SKM-1 treated with dmso at 0.1 percent for 144 hours (cell line): ENCODE data around the gene HOOK1.
"Not testable (repeated sequence)": the region's sequence is repeated elsewhere in the genome, so short reads cannot be mapped to it uniquely, and the experiment has no call there.

ENCODE experiments used
- DNase-seq: peaks from one replicate; lab custom pipeline; 2025; ENCODE audit not compliant: unreplicated experiment; lab: John Stamatoyannopoulos, UW

Gene HOOK1

DNA sequence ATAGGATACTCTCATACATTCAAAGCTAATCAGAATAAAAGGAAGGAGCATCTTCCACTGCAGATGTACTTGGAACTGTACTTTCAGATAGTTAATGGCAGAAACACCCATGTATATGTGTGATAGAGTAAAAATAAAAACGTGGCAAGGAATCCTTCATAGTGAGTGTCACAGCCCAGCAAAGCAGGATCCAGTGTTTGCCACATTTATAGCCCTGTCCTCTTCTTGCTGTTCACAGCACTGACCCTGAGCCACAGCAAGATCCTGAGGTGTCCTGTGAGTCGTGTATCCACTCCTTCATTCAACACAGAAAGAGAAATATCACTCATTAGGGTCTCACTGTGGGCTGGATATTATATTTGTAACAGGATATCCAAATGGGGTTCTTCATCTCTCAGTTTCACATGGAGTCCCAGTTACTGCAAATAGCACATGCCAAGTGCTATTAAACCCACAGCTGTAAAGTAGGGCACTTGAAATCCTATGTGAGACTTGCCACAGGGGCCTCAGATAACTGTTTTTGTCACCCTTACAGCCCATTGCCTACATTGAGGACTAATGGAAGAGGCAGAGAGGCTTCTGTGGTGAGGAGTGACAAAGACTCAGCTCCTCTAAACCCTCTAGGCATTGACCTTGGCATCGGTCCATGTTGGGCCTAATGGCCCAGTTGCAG, 70.5 kb downstream of the HOOK1 start:
- no peak for DNase-seq

DNA sequence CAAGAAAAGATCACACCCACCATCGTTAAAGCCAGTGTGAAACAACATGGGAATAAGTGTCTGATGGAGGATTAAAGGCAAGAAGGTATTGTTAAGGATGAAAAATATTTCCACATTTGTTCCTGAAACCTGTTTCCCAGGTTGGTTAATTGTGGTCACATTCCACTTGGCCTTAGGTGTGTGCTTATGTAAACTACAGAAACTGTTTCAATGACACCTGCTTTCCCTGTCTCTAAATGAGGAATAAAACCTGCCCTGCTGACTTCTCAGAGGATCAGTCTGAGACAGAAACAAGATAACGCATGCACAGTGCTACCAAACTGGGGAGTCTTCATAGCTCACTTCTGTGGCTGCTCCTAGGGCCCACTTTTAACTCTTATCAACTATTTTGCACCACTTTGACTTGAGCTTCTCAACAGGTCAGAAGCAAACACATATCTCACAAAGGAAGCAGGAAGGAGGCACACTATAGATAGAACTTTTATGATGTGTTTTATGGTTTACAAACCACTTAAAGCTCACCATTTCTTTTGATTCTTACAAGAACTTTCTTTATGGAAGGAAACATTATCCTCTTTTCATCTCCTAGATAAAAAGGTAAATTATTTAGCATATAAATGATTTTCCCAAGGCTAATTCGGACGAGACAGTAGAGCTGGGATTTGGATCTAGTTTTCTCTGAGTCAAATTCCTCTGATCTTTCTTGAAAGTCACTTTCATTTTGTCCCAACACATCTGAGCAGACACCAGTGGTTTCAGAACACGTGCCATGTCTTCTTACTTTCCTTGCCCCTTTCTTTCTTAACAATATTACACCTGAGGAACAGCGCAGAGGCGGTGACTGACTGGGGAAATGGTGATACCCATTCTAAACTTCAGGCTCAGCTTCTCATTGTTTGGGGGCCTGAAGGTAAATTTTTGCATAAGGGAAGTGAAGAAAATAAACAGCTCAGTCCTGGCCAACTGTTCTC, 78.4 kb downstream of the HOOK1 start:
- DNase-seq, result no peak

DNA sequence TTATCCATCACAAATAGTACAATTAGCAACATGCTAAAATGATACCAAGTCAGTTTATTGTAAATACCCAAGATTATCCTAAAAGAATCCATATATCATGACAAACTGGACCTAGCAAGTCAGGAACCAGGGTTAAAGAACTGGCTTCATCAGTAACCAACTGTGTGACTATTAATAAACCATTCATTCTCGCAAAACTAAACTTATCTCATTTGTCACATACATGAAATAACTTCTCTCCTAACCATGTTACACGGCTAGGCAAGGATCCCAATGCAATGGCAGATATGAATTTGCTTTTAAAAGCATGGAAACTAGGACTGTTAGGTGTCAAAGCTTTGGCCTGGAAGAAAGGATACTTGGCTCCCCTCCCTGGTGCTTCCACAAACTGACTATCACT, 82.4 kb downstream of the HOOK1 start:
- no peak for DNase-seq

DNA sequence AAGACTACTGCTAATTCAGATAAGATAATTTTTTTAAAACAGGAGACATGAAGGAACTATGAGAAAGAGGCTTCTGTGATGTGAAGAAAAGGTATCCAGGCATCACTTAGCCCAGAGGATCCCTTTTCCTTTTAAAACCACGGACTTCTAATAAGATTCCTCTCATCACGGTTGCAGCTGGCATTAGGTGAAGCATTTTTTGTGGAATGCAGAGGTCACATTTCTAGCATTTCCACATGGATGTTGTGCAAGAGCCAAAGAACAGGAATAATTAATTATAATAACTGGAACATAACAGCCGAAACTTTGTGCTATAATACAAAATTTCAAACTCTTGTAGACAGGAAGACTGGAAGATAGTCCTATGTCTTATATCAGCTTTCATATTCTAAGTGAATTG, 84.2 kb downstream of the HOOK1 start:
- no peak for DNase-seq

DNA sequence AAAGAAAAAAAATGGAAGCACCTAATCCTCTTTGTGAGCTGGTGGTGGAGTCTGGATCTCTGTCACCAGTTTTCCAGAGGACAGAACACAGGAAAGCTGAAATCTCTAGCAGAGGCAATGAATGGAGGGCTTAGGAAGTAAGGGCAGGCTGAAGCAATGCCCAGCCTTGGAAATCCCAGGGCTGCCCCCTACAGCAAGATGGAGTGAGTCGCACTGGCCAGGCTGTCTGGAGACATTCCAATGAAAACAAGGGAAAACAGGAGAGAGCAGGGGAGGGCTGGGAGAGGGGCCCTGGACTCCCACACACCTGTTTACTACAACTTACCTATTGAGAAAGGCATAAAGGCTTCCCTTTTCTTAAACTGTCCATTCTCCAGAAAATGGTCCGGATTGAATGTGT, 85.9 kb downstream of the HOOK1 start:
- no peak for DNase-seq

DNA sequence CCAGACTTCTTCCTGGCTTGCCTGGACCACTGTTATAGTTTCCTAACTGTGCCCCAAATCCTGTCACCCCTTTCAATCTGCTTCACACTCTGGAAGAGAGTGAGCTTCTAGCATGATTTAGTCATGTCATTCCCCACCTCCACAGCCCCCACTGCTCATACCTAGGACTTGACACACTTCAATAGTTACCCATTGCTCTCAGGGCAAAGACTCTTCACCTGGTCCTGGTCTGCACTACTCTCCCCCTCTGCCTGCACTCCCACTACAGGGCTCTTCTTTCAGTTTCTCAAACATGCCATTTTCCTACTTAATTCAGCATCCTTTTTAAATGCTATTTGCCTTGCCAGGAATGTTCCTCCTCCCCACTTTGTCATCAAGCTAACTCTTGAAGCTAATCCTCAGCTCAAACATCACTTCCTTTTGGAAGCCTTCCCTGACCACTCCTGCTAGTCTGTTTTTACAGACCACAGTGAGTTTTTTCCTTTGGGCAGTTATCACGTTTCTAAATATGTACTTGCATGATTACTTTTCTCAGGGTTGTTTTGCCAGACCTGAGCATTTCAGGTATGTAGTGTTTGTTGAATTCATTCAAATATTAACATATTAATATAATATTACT, 87.1 kb downstream of the HOOK1 start:
- DNase-seq, result no peak

DNA sequence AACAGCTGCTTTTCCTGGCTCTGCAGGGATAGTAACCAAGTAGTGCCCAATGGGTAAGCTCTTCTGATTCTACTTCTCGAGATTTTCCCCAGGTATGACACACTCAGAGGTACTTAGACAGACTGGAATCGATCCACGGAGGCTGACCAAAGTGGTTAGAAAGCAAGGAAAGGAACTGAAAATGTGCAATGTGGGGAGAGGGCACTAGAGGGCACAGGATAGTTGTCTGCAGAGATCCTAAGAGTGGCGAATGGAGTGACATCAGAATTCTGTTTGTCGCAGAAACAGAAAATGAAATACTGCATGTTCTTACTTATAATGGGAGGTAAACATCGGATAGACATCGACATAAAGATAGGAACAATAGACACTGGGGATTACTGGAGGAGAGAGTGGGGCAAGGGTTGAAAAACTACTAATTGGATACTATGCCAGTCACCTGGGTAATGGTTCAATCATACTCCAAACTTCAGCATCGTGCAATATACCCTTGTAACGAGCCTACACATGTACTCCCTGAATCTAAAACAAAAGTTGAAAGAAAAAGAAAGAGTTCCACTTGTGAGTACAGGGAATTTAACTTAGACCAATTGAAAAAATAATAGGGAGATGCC, 88.5 kb downstream of the HOOK1 start:
- DNase-seq, result peak; percentile 29

DNA sequence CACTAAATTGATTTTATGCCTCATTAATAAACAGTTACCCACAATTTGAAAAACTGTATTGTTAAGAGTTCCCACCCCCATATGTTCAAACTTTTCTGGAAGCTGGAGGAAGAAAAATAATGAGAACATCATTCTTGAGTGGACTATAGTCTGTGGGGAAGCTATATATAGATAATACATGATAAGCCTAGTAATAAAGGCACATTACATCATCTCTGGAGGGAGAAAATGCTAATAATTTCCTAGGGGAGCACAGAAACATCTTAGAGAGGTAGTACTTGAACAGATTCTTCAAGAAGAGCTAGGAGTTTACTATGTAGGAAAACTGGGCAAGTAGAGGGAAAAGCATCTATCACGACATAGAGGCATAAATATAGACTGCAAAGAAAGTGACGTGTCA, 92.2 kb downstream of the HOOK1 start:
- DNase-seq, result no peak

DNA sequence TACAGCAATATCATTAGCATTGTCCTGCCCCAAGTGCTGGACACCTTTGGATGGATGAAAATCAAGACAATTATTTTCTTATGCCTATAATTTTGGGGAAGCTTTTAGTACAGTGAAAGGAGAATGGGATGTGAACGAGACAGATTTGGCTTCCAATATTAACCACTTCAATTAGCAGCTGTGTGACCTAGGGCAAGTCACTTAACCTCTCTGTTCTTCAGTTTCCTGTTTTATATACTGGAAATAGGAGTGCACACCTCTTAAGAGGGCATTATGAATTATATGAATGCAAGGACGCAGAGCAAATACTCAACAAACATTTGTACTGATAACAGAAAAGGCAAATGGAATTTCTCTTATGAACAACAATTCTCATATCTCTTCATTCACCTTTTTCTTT, 93.3 kb downstream of the HOOK1 start:
- DNase-seq, result no peak

DNA sequence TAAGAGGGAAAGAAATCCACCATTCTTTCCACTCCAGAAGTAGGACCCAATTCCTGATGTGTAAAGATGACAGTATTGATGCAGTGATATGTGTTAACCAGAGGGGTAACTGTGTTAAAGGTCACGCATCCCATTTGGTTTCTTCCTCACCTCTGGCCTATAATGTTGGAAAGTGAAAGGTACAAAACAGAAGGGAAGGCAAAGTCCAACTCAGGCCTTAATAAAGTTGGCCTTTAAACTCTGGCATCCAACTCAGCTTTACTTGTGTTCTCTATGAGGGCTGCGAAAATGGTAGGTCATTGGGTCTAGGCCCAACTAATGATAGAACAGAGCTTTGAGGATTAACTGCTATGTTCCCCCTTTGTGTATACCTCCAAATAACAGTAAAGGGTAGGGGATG, 93.9 kb downstream of the HOOK1 start:
- DNase-seq, result no peak

DNA sequence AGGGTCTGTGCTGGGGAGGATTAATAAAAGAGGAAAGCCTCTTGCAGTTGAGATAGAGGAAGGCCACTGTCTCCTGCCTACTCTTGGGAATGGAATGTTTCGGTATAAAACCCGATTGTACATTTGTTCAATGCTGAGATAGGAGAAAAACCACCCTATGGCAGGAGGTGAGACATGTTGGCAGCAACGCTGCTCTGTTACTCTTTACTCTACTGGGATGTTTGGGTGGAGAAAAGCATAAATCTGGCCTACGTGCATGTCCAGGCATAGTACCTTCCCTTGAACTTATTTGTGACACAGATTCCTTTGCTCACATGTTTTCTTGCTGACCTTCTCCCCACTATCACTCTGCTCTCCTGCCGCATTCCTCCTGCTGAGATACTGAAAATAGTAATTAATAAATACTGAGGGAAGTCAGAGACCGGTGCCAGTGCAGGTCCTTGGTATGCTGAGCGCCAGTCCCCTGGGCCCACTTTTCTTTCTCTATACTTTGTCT, 100.1 kb downstream of the HOOK1 start:
- not testable (repeated sequence) for DNase-seq

DNA sequence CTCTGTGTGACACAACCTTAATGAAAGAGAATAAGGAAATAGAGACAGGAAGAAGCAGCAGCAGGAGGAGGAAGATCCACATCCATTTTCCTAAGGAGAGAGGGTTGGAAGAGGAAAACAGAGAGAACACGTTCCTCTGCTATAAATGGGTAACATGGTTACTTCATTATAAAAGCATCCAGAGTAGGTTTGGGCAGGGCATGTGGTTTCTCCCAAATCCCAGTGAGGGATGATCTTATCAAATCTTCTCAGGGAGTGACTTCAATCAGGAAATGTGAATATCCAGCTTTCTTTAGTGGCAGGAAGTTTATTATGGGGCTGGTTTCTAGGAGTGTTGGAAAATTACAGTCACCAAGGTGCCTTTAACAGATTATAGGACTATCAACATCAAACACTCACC, 100.8 kb downstream of the HOOK1 start:
- DNase-seq, result no peak

DNA sequence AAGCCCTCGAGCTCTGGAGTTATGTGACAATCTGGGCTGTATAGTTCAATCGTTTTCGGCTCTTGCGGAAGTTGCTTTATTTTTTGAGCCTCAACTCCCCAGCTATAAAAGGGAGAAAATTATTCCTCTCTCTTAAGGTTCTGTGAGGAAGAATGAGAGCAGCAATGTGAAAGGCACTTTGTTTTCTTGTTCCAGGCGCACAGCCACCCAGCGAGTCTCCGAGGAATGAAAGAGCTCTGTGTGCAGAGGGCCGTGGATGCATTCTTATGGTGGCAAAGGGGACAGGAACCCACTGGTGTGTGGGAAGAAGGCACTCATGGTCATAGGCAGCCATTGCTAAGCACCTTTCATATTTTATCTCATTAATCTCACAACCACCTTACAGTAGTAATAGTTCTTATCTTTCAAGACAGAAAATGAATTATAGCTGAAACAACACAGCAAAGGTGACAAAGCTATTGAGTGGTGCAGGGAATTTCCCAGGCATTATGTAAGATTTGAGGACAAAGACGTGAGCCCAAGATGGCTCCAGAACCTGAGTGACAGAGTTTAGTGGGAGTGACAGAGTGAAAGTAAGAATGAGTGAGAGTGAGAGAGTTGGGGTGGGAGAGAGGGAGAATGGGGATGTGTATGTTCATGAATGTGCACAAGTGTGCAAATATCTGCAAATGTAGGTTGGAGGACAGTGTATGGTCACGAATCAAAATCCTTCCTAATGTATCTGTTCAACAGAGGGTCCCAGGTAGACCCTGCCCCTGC, 102.5 kb downstream of the HOOK1 start:
- DNase-seq, result no peak

DNA sequence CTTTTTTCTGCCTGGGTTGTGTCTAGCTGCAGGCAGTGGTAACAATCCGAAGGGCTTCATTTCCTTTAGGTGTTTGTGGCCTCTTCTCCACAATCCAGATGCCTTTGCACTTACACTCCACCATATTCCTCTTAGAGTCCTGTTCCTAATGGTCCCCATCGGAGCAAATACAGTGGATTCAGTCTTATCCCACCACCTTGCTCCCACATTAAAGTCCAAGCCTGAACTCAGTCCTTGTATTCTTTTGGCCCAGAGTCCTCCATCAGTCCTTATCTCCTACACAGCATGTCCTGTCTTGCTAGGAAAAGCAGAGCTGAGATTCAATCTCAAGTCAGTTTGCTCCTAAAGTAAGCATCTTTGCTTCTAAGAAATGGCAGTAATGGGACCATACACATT, 103.0 kb downstream of the HOOK1 start:
- no peak for DNase-seq

DNA sequence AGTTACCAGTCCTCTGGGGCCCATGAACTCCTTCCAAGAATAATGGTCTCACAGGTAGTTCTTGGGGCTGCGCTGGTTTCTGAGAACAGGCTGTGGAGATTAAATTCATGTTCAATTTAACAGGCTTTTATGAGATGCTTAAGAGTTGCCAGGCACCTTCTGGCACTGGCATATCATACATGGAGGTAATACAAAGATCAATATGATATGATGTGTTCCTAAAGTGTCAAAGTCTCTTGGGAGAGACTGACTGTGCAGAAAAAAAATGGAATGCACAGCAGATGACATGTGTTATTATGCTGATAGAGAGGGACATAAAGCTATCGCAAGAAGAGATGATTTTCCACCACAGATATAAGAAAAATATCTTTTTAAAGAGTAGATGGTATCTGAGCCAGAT, 105.0 kb downstream of the HOOK1 start:
- DNase-seq, result no peak

DNA sequence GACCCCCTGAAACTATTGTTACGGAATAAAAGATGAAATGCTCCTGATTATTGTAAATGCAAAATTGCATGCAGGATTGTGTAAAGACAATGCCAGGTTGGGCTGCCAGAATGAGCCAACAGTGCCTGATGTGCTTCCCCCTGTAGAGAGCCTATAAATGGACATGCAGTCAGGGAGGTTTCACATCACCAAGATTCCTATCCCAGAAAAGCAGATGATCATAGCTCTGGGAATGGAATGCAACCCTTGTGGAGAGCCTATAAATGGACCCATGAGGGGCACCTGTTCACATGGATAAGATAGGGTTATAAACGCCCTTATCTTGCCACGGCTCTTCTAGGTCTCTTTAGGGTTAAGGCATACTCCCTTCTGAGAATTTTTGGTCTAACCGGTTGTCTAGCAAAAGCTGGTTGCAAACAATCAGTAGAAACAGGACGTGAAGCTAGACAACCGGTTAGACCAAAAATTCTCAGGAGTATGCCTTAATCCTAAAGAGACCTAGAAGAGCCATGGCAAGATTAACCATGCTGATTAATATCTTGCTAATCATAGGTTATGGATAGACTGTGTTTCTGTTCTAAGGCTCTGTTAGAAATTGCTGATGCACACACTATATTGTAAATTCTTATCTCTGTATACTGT, 106.6 kb downstream of the HOOK1 start:
- DNase-seq, result not testable (repeated sequence)

DNA sequence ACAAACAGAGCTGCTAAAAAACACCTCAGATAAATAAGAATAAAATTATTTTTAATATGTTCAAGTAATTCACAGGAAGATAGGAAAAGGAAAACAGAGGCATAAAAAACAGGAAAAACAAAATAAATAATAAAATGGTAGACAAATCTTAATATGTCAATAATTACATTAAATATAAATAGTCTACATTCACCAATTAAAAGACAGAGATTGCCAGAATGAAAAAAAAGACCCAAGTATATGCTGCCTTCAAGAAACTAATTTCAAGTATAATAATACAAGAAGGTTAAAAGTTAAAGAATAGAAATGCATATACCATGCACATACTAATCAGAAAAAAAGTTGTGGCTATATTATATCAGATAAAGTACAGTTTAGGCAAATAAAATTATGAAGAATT, 109.9 kb downstream of the HOOK1 start:
- no peak for DNase-seq
